SJSA1 (cell line): ENCODE data around the gene TAF10. TPM values are rescaled to one million over a fixed set of nuclear protein-coding genes. Genes with fewer than 3 reads are reported as not detected.

Source experiments
- DNase-seq, 2 experiments: peaks; one replicate each; pipeline ENCODE4 v3.0.0-alpha.2; 2015 to 2020; ENCODE audit warnings: low spot score in 2 of 2, low read depth in 1 of 2
- H3K27ac ChIP-seq: fragments of 250-450 bp; sonication (Bioruptor Pico); 2 replicates; pipeline ENCODE4 v1.5.1; 2020; ENCODE audit warnings: mild to moderate bottlenecking, moderate library complexity
- H3K27me3 ChIP-seq: fragments of 250-450 bp; sonication (Bioruptor Pico); replicated peaks from 2 replicates; pipeline ENCODE4 v1.5.1; 2020; ENCODE audit warnings: mild to moderate bottlenecking, moderate library complexity
- H3K36me3 ChIP-seq: fragments of 250-450 bp; sonication (Bioruptor Pico); 2 replicates; pipeline ENCODE4 v1.5.1; 2020; ENCODE audit warnings: mild to moderate bottlenecking
- H3K4me1 ChIP-seq: fragments of 250-450 bp; sonication (Bioruptor Pico); replicated peaks from 2 replicates; pipeline ENCODE4 v1.6.1; 2021; ENCODE audit warnings: mild to moderate bottlenecking
- H3K4me3 ChIP-seq: fragments of 250-450 bp; sonication (Bioruptor Pico); 2 replicates; pipeline ENCODE4 v1.5.1; 2020; ENCODE audit warnings: mild to moderate bottlenecking
- H3K9me3 ChIP-seq: fragments of 250-450 bp; sonication (Bioruptor Pico); replicated peaks from 2 replicates; pipeline ENCODE4 v1.5.1; 2020; ENCODE audit warnings: mild to moderate bottlenecking
- total RNA-seq: library from RNA; depleted of rRNA; stranded (reverse); fragments of >200 nt; shearing (Covaris generic); gene quantifications from 2 replicates; pipeline ENCODE4 v1.2.3, GENCODE V29; 2014

Gene TAF10
- total RNA-seq, 1 experiment from 2014 or later = 25.2 TPM

- H3K4me3 ChIP-seq = no peak overlapping the region
- no peaks in the 10 kb centered on the region for H3K4me1 ChIP-seq
- no peak overlapping the region for H3K27ac ChIP-seq
- DNase-seq = no peak
- H3K9me3 ChIP-seq = no peaks in the 10 kb centered on the region
- no peaks in the 10 kb centered on the region for H3K36me3 ChIP-seq
- H3K27me3 ChIP-seq = no peaks in the 10 kb centered on the region
Measured at GRCh38 chr11:6625156-6625831, 13.3 kb upstream of the TAF10 start.

GRCh38 chr11:6623391-6624363 is 11.7 kb upstream of the TAF10 start:
- no peak for DNase-seq
- Histone ChIP-seq H3K36me3 (no peaks in the 10 kb centered on the region), H3K27ac (no peak overlapping the region), H3K4me1 (peaks cover 1% of the 10 kb centered on the region), H3K27me3 (no peaks in the 10 kb centered on the region), H3K9me3 (no peaks in the 10 kb centered on the region), H3K4me3 (no peak overlapping the region)

GRCh38 chr11:6622261-6623171 is 10.5 kb upstream of the TAF10 start:
- H3K9me3 ChIP-seq = no peaks in the 10 kb centered on the region
- peaks cover 11% of the 10 kb centered on the region for H3K4me1 ChIP-seq
- no peaks in the 10 kb centered on the region for H3K36me3 ChIP-seq
- no peak overlapping the region for H3K27ac ChIP-seq
- no peak overlapping the region for H3K4me3 ChIP-seq
- DNase-seq = no peak
- no peaks in the 10 kb centered on the region for H3K27me3 ChIP-seq

- Histone ChIP-seq H3K27me3 (no peaks in the 10 kb centered on the region), H3K36me3 (no peaks in the 10 kb centered on the region), H3K4me3 (no peak overlapping the region), H3K27ac (no peak overlapping the region), H3K9me3 (no peaks in the 10 kb centered on the region), H3K4me1 (peaks cover 17% of the 10 kb centered on the region)
- DNase-seq = no peak
Measured at GRCh38 chr11:6621711-6622211, 9.7 kb upstream of the TAF10 start.

GRCh38 chr11:6620636-6621035 is 8.6 kb upstream of the TAF10 start:
- Histone ChIP-seq H3K27ac (no peak overlapping the region), H3K27me3 (no peaks in the 10 kb centered on the region), H3K9me3 (no peaks in the 10 kb centered on the region), H3K36me3 (no peaks in the 10 kb centered on the region; the same call in 1 of the 2 replicates), H3K4me3 (no peak overlapping the region), H3K4me1 (peaks cover 19% of the 10 kb centered on the region)
- DNase-seq = no peak

- Histone ChIP-seq H3K36me3 (no peaks in the 10 kb centered on the region; the same call in 1 of the 2 replicates), H3K4me3 (peak within 1 kb of the TSS; percentile 49), H3K27me3 (no peaks in the 10 kb centered on the region), H3K9me3 (no peaks in the 10 kb centered on the region), H3K27ac (no peak within 1 kb of the TSS), H3K4me1 (peaks cover 19% of the 10 kb centered on the region)
- DNase-seq = peak; percentile 80 to 86
Measured at GRCh38 chr11:6619004-6619745, 7.2 kb upstream of the TAF10 start, which contains the start of gene TPP1. Gene TPP1 (minus strand): TSS chr11:6619422. CDS start chr11:6619400, 22 bp downstream.

GRCh38 chr11:6618117-6619003 is 6.3 kb upstream of the TAF10 start:
- peaks cover 4% of the 10 kb centered on the region for H3K36me3 ChIP-seq
- DNase-seq = peak; percentile 52 to 74
- H3K4me3 ChIP-seq = peak overlapping the region; percentile 49
- no peaks in the 10 kb centered on the region for H3K27me3 ChIP-seq
- no peak overlapping the region for H3K27ac ChIP-seq
- peaks cover 19% of the 10 kb centered on the region for H3K4me1 ChIP-seq
- H3K9me3 ChIP-seq = no peaks in the 10 kb centered on the region

- H3K9me3 ChIP-seq = no peaks in the 10 kb centered on the region
- H3K4me1 ChIP-seq = peaks cover 26% of the 10 kb centered on the region
- H3K36me3 ChIP-seq = peaks cover 4% of the 10 kb centered on the region
- no peak for DNase-seq
- H3K27ac ChIP-seq = peak overlapping the region; percentile 43; the same call in 1 of the 2 replicates
- H3K27me3 ChIP-seq = no peaks in the 10 kb centered on the region
- H3K4me3 ChIP-seq = no peak overlapping the region
Measured at GRCh38 chr11:6617315-6617781, 5.3 kb upstream of the TAF10 start.

GRCh38 chr11:6616596-6617250 is 4.7 kb upstream of the TAF10 start:
- no peak overlapping the region for H3K4me3 ChIP-seq
- no peak for DNase-seq
- peaks cover 6% of the 10 kb centered on the region for H3K36me3 ChIP-seq
- peaks cover 28% of the 10 kb centered on the region for H3K4me1 ChIP-seq
- H3K9me3 ChIP-seq = no peaks in the 10 kb centered on the region
- H3K27ac ChIP-seq = no peak overlapping the region
- H3K27me3 ChIP-seq = no peaks in the 10 kb centered on the region

GRCh38 chr11:6615882-6616585 is 4.0 kb upstream of the TAF10 start:
- DNase-seq = no peak
- Histone ChIP-seq H3K4me3 (no peak overlapping the region), H3K36me3 (peaks cover 13% of the 10 kb centered on the region)

GRCh38 chr11:6615046-6615445 is 3.0 kb upstream of the TAF10 start:
- no peaks in the 10 kb centered on the region for H3K27me3 ChIP-seq
- no peak overlapping the region for H3K27ac ChIP-seq
- peaks cover 38% of the 10 kb centered on the region for H3K4me1 ChIP-seq
- H3K9me3 ChIP-seq = no peaks in the 10 kb centered on the region
- H3K36me3 ChIP-seq = peaks cover 23% of the 10 kb centered on the region
- H3K4me3 ChIP-seq = no peak overlapping the region
- DNase-seq = no peak

More at GRCh38 chr11:6615882-6616585, 4.0 kb upstream of the TAF10 start:
- no peaks in the 10 kb centered on the region for H3K9me3 ChIP-seq
- peaks cover 31% of the 10 kb centered on the region for H3K4me1 ChIP-seq
- H3K27me3 ChIP-seq = no peaks in the 10 kb centered on the region
- H3K27ac ChIP-seq = no peak overlapping the region
